Measurements from ENCODE around the gene ADGRA3.

ADGRA3 gene

GRCh38 chr4:22546299-22546698 is 30.4 kb upstream of the ADGRA3 start:
- Mint-ChIP-seq H3K27ac (no peak overlapping the region), H3K9me3 (peaks cover 30% of the 10 kb centered on the region), H3K4me3 (no peak overlapping the region), H3K27me3 (ENCODE audit: low read depth) (peaks cover 11% of the 10 kb centered on the region), H3K4me1 (no peaks in the 10 kb centered on the region), H3K36me3 (ENCODE audit: low read depth) (no peaks in the 10 kb centered on the region)
- TF ChIP-seq CTCF (IDR thresholded peaks at IDR 0.05; ENCODE audit: unreplicated experiment in 3 of 3): no peak

DNA sequence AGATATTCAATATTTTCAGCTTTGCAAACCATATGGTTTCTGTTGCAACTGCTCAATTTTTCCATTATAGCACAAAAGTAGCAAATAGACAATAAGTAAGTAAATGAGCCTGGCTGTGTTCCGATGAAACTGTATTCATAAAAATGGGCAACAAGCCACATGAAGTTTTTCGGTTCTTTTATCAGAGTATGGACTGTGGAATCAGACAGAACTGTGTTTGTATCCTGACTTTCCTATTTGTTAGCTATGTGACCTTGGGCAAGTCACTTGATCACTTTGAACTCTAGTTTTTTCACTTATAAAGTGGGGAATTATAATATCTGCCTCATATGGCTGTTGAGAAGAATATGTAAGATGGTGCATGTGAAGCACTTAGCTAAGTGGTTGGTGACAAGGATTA is 23.4 kb upstream of the ADGRA3 start:
- no peak overlapping the region for H3K27ac Mint-ChIP-seq
- H3K4me1 Mint-ChIP-seq: no peaks in the 10 kb centered on the region
- TF ChIP-seq CTCF (IDR thresholded peaks at IDR 0.05; ENCODE audit: unreplicated experiment in 3 of 3): no peak
- H3K4me3 Mint-ChIP-seq: no peak overlapping the region
- peaks cover 23% of the 10 kb centered on the region for H3K9me3 Mint-ChIP-seq
- no peaks in the 10 kb centered on the region for H3K27me3 Mint-ChIP-seq (ENCODE audit: low read depth)
- no peaks in the 10 kb centered on the region for H3K36me3 Mint-ChIP-seq (ENCODE audit: low read depth)

DNA sequence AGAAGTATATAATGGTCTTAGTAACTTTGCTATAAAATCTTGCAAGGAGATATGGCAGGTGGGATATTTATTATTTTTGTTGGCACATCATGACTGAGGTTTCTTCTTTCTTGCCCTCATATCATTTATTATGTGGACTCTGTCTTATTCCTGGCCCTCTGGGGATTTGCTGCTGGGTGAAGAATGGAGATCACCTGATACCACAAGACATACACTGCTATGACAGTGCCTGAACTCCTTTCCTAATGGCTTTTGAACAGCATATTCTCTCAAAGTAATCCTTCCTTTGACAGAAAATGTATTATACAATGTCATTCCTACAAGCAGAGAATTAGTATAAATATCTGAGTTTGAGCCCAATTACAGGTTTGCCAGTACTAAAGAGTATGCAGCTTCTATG is 22.0 kb upstream of the ADGRA3 start:
- Mint-ChIP-seq H3K4me1 (no peaks in the 10 kb centered on the region), H3K27me3 (ENCODE audit: low read depth) (no peaks in the 10 kb centered on the region), H3K27ac (no peak overlapping the region), H3K9me3 (peaks cover 25% of the 10 kb centered on the region), H3K36me3 (ENCODE audit: low read depth) (no peaks in the 10 kb centered on the region), H3K4me3 (no peak overlapping the region)
- TF ChIP-seq CTCF (IDR thresholded peaks at IDR 0.05; ENCODE audit: unreplicated experiment in 3 of 3): no peak

GRCh38 chr4:22534374-22534773 is 18.5 kb upstream of the ADGRA3 start:
- Mint-ChIP-seq H3K36me3 (ENCODE audit: low read depth) (no peaks in the 10 kb centered on the region), H3K4me1 (peaks cover 24% of the 10 kb centered on the region), H3K27me3 (ENCODE audit: low read depth) (no peaks in the 10 kb centered on the region), H3K4me3 (no peak overlapping the region), H3K9me3 (peaks cover 28% of the 10 kb centered on the region), H3K27ac (no peak overlapping the region)
- no peak for TF ChIP-seq CTCF (IDR thresholded peaks at IDR 0.05; ENCODE audit: unreplicated experiment in 3 of 3)

DNA sequence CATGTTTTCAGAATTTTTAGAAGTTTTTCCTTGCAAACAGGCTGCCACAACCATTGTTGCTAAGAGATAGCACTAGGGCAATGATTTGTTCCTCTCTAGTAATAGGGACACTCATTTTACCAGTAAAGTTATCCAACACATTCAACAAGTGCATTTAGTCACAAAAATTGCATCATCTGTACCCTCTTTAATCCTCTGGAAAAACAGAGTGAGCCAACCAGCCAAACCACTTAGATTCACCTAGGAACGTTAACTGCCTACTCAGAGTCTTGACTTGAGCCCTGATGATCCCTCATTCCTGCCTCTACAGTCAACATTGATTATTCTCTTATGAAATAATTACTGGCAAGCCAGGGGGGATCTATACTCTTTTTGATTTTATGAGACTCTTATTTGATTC is 17.0 kb upstream of the ADGRA3 start:
- Mint-ChIP-seq H3K4me3 (no peak overlapping the region), H3K27ac (no peak overlapping the region), H3K27me3 (ENCODE audit: low read depth) (no peaks in the 10 kb centered on the region), H3K4me1 (peaks cover 27% of the 10 kb centered on the region), H3K36me3 (ENCODE audit: low read depth) (no peaks in the 10 kb centered on the region), H3K9me3 (peaks cover 28% of the 10 kb centered on the region)
- TF ChIP-seq CTCF (IDR thresholded peaks at IDR 0.05; ENCODE audit: unreplicated experiment in 3 of 3): no peak

- H3K27me3 Mint-ChIP-seq (ENCODE audit: low read depth): no peaks in the 10 kb centered on the region
- no peak for TF ChIP-seq CTCF (IDR thresholded peaks at IDR 0.05; ENCODE audit: unreplicated experiment in 3 of 3)
- peaks cover 27% of the 10 kb centered on the region for H3K4me1 Mint-ChIP-seq
- no peaks in the 10 kb centered on the region for H3K36me3 Mint-ChIP-seq (ENCODE audit: low read depth)
- H3K9me3 Mint-ChIP-seq: peaks cover 25% of the 10 kb centered on the region
- H3K27ac Mint-ChIP-seq: peak overlapping the region; percentile 25 to 56 (median 54)
- no peak overlapping the region for H3K4me3 Mint-ChIP-seq
Measured at GRCh38 chr4:22532117-22532516, 16.3 kb upstream of the ADGRA3 start.

Measured in nephron (organoid).